ENCODE data around the gene ANKRD33B.
"Not testable (repeated sequence)": the region's sequence is repeated elsewhere in the genome, so short reads cannot be mapped to it uniquely, and the experiment has no call there.

ANKRD33B gene

DNA sequence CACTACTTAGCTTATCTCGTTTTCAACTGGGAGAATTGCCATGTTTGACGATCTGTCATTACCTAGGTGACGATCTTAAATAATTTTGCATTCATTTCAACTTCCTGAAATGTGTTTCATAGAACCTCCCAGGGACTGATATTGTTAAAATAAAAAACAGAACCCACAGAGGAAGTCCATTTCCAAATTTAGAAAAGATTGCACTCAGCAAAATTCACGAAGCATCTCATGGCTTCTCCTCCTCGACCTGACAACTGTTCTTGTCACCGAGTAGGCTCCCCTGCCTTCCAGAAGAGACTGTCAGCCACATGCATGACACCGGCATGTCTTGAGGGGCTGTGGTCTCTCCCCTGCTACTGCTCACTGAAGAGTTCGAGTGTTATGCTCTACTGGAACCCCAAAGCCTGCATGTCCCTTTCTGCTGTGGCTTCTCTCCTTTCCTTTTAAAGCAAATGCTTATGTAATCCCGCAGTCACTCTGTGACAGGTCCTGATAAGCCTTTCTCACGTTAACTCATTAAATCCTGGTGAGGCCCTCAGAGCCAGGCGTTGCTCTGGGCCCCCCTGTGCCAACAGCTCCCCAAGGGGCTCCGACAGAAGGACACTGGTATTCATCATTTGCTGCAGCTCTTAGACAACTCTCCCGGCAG lies 26.8 kb upstream of the ANKRD33B start:
- no peak for DNase-seq (ENCODE audit: low read depth in 2 of 2)

DNA sequence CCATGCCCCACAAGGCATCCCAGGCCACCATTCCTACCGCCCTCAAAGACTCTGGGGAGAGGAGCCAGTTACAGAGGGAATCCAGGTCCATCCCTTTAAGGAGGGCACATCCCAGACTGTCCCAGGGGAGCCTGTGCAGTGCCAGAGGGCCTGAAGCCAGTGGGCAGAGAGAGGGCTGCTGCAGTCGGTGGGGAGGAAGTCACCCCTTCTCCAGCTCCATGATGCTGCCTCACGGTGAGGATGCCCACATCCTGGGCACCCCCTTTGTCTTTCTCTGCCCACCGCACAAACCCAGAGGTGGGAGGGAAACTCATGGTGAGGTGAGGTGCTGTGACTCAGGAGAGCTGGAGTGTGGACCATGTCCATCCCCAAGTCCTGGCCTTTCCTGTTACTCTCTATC lies 26.2 kb upstream of the ANKRD33B start:
- no peak for DNase-seq (ENCODE audit: low read depth in 2 of 2)

DNA sequence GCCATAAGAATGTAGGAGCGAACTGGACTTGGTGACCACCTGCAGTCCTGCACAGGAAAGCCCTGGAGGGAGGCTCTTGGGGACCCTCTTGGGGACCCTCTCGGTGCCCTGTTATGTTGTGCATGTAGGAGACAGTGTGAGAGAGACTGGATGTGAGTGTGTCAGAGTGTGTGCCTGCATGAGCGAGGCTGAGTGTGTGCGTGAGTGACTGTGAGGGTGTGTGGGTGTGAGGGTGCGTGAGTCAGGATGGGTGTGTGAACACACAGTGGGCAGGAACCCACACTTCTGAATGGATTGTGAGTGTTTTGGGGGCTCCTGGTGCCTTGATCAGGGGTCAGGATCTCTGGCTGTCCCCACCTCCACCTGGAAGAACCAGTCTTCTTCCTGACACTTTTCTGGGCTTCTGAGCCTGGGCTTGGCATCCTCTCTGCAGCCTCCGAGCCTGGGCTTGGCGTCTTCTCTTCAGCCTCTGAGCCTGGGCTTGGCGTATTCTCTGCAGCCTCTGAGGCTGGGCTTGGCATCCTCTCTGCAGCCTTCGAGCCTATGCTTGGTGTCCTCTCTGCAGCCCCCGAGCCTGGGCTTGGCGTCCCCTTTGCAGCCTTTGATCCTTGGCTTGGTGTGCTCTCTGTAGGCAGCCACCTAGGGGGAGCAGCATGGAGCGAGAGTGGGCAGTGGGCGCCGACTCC lies 25.6 kb upstream of the ANKRD33B start:
- no peak for DNase-seq (ENCODE audit: low read depth in 2 of 2)

DNA sequence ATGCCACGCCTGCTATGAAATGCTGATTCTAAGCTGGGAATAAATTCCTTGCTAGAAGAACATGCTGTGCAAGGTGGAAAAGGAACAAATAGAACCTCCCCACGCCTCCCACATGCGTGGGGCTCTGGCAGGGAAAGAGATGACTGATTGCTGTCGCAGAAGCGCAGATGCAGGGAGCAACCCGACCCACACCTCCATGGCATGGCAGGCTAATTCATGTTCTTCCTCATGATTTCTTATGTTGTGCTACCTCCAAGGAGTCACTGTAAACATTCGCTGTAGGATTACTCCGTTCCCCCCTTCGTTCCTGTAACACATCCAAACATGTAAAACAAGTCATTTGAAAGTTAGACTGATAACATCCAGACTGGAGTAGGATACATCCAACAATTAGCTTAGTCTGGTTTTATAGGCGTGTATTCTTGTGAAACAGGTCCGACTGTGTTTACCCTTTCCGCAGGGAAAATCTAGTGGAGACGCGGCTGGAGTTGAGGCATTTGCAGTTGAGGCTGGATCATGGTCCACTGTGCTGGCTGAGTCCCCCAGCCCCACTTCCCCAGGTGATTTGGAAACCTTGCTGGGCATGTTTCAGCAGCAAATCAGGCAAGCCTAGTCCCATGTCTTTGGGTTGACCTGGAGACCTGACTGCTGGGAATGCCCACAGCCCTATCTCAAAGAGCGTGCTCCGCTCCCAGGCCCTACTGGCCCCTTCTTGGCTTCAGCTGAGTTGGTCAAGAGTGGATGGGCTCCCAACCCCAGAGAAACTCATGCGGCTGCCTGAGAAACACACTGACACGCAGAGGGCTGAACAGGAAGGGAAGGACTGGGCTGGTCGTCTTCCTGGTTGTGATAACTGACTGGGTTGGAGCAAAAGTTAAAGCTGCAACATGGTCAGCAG lies 24.8 kb upstream of the ANKRD33B start:
- DNase-seq (ENCODE audit: low read depth in 2 of 2), result no peak

DNA sequence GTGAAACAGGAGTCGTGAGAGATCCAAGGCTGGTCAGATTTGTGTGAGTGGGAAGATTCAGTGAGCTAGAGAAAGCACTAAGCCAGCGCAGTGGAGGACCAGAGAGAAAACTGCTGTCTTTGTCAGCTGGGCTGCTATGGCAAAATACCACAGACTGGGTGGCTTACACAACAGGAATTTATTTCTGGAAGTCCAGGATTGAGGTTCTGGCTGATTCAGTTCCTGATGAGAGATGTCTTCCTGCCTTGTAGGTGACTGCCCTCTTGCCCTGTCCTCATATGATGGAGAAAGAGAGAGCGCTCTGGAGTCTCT lies 24.2 kb upstream of the ANKRD33B start:
- no peak for DNase-seq (ENCODE audit: low read depth in 2 of 2)

DNA sequence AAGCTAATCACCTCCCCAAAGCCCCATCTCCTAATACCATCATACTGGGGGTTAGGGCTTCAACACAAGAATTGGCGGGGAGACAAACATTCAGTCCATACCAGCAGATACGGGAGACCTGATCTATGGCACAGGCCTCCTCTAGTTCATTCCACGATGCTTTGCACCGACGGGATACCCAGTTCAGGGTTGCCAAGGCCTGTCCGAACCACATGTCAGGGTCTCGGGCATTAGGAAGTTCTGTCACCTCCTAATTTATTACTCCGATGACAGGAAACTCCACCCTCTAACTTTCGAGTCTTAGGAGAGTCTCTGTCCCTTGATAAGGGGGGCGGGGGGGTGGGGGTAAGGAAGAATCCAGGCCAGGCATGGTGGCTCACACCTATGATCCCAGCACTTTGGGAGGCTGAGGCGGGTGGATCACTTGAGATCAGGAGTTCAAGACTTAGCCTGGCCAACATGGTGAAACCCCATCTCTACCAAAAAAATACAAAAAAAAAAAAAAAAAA lies 23.8 kb upstream of the ANKRD33B start:
- no peak for DNase-seq (ENCODE audit: low read depth in 2 of 2)

DNA sequence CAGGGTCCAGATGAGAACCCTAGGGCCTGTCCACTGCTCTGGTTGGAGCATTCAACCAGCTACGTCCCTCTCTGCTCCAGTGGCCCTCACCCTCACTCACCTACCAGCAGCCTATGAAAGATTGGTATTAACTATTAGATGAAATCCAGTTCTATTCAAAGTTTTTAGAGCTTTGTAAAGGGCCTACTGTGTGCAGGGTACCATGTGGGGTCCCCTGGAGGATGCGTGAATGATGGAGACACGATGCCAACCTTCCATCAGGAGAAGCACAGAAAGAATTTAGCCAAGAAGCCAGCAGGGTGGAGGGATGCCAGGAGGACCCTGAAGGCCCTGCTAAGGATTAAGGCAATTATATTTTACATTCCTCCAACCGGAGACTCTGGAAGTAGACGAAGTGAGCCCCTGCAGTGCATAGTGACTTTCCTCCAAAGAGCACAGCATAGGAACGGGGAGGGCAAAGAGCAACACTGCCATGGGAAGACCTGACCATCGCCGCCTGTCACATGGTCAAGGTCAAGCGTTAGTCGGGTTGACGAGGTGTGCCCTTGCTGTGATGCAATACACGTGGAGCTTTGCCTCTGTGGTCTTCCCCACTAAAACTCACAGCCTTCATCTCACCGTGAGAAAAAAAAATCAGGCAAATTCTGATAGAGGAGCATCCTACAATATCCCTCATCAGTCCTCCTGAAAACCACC lies 22.8 kb upstream of the ANKRD33B start:
- no peak for DNase-seq (ENCODE audit: low read depth in 2 of 2)

DNA sequence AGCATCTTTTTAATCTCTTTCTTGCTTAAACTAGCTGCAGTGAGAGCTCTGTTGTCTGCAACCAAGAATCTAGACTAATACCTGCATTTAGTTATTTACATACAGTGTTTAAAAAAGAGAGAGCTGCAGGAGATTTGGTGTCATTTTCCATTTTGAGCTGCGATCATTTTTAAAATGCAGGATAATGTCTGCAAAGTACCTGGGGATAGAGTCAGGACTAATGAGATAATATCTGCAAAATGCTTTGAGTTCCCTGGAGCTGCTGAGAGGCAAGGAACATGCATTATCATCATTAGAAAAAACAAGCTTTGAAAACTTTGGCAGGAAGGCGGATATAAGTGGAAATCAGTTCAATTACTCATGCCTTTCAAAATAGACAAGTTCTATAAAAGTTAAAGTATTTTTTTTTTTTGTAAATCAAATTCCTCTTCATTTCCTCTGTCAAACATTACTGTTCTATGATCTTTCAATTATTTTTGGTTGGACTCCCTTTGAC lies 21.8 kb upstream of the ANKRD33B start:
- no peak for DNase-seq (ENCODE audit: low read depth in 2 of 2)

DNA sequence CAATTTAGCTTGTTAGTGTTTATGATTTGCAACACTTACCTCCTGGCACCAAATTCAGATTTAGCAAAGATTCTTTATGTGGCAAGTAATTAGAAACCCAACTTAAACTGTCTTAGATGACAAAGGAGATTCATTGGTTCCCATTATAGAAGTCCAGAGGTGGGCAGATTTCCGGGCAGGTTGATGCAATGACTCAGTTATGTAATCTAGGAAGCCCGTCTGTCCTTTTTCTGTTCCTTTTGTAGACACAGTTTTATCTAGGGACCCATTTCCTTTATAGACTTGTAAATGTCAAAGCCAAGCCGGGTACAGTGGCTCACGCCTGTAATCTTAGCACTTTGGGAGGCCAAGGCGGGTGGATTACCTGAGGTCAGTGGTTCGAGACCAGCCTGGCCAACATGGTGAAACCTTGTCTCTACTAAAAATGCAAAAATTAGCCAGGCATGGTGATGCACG lies 20.3 kb upstream of the ANKRD33B start:
- DNase-seq (ENCODE audit: low read depth in 2 of 2), result no peak

DNA sequence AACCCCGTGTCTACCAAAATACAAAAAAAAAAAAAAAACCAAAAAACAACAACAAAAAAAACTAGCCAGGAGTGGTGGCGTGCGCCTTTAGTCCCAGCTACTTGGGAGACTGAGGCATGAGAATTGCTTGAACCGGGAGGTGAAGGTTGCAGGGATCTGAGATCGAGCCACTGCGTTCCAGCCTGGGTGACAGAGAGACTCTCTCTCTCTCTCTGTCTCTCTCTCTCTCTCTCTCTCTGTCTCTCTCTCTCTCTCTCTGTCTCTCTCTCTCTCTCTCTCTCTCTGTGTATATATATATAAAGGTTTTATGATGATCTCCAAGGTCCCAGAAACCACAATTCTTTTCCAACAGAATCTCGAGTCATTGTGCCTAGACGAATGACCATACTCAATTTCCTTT lies 18.8 kb upstream of the ANKRD33B start:
- DNase-seq (ENCODE audit: low read depth in 2 of 2), result no peak

DNA sequence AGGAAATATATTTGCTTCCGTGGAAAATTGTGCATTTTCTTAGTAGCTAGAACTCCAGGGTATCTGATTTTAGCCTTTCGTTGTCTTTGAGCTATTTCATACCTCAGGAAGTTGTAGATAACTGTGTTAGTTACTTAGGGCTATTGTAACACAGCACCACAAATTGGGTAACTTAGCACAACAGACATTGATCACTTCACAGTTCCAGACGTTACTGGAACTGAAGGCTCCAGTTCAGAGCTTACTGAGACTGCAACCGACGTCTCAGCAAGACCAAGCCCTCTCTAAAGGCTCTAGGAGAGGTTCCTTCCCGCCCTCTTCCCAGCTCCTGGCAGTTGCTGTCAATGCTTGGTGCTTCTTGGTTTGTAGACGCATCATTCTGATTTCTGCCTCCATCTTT lies 17.7 kb upstream of the ANKRD33B start:
- DNase-seq (ENCODE audit: low read depth in 2 of 2), result no peak

DNA sequence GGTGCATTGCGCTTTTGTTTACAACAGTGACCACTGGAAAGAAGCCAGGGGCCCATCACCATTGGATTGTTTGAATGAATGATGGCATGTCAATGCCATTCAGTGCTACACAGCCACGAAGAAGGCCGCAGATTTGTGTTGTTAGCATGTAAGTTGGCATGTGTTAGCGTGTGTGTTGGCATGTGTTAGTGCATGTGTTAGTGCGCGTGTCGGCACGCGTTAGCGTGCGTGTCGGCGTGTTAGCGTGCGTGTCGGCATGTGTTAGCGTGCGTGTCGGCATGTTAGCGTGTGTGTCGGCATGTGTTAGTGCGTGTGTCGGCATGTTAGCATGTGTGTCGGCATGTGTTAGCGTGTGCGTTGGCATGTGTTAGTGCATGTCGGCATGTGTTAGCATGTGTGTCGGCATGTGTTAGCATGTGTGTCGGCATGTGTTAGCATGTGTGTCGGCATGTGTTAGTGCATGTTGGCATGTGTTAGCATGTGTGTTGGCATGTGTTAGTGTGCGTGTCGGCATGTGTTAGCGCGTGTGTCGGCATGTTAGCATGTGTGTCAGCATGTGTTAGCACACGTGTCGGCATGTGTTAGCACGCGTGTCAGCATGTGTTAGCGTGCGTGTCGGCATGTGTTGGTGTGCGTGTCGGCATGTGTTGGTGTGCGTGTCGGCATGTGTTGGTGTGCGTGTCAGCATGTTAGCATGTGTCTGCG lies 15.3 kb upstream of the ANKRD33B start:
- DNase-seq (ENCODE audit: low read depth in 2 of 2), result no peak

DNA sequence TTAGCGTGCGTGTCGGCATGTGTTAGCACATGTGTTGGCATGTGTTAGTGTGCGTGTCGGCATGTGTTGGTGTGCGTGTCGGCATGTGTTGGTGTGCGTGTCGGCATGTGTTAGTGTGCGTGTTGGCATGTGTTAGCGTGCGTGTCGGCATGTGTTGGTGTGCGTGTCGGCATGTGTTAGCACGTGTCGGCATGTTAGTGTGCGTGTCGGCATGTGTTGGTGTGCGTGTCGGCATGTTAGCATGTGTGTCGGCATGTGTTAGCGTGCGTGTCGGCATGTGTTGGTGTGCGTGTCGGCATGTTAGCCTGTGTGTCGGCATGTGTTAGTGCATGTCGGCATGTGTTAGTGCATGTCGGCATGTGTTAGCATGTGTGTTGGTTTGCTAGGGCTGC lies 14.8 kb upstream of the ANKRD33B start:
- not testable (repeated sequence) for DNase-seq (ENCODE audit: low read depth in 2 of 2)

DNA sequence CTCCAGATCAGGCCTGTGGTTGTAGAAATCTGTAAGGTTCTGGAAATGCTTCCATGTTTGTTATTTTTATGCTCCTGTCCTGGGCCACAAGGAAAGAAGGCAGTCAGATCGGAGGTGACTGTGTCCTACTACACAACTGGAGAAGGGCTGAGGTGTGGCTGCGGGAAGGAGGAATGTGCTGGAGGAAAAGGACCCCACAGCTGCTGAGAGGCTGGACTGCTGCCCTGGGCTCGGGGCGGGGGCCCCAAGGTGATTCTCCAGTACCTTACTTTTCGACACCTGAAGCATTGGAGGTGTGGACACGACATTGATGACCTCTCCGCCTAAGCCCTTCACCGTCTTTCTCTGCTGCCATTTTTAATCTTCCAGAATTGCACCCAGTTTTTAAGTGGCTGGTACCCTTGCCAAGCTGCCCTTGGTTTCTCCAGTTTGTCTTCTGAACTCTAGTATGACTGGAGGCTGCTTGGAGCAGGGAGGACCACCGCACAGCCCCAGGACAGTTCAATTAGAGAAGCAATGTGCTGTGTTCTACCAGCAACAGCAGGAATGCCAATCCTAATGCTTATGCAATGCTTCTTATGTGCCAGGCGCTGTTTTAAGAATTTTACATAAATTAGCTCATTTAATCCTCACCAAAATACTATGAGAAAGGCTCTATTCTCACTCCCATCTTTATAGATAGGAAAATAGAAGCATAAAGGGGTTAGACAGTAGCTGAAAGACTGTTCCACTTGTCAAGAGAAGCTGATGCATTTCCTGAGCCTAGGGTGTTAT lies 13.5 kb upstream of the ANKRD33B start:
- no peak for DNase-seq (ENCODE audit: low read depth in 2 of 2)

DNA sequence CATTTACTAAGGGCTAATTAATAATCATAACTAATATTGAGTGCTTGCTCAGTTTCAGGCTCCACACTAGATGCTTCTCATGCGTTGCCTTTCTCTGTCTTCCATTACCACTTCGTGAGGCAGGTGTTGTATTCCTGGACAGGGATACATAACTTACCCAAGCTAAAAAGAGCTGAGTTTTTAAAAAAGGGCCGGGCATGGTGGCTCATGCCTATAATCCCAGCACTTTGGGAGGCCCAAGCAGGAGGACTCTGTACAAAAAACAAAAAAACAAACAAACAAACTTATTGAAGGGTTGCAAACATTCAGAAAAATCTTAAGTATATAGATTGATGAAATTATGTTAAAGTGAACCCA lies 12.1 kb upstream of the ANKRD33B start:
- no peak for DNase-seq (ENCODE audit: low read depth in 2 of 2)

DNA sequence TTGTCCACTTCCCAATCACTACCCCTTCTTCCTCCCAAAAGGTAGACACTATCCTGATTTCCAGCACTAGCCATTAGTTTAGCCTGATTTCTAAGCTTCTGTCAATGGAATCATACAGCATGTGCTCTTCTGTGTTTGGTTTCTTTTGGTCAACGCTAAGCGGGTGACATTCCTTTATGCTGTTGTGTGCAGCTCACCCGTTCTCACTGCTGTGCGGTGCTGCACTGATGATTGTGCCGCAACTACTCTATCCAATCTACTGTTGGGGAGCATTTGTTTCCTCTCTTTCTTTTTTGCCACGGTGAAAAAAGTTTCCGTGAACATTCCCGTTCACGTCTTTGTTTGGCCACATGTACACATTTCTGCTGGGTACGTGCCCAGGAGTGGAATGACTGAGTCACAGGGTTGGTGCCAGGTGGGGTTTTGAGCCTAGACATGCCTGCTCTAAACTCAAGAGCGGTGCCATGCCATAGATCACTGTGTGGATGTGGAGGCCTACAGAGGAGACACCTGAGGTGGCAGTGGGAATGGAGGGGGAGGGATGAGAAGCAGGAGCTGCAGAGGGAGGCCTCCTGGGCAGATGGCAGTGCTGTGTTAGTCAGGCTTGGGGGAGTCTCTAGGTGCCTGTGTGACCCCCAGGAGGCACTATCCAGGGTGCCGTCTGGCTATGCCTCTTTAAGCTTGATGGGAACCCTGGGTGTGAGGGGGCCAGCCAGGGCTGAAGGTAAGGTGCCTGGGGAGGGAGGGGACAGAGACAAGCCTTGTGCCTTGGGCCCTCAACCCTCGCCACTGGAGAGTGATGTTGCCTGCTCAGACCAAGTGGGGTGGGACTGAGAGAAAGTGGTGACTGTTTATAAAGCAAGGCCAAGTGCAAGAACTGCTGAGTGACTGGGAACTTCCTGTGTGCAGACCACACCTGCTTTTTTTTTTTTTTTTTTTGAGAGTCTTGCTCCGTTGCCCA lies 11.4 kb upstream of the ANKRD33B start:
- DNase-seq (ENCODE audit: low read depth in 2 of 2), result no peak

DNA sequence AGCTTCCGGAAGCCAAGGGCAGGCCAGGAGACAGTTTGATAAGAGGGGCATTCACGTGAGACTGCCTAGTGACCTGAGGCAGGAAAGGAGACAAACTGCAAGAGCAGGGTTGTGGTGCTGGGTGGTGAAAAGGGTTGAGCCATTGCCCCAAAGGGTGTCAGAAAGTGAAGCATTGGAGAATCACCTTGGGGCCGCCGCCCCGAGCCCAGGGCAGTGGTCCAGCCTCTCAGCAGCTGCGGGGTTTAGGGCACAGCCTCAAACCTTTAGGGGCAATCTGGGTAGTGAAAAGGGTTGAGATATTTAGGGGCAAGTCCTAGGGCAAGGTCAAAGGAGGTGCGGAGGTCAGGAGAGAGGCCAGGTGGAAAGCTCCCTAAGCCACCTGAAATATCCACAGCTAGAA lies 10.4 kb upstream of the ANKRD33B start:
- no peak for DNase-seq (ENCODE audit: low read depth in 2 of 2)

DNA sequence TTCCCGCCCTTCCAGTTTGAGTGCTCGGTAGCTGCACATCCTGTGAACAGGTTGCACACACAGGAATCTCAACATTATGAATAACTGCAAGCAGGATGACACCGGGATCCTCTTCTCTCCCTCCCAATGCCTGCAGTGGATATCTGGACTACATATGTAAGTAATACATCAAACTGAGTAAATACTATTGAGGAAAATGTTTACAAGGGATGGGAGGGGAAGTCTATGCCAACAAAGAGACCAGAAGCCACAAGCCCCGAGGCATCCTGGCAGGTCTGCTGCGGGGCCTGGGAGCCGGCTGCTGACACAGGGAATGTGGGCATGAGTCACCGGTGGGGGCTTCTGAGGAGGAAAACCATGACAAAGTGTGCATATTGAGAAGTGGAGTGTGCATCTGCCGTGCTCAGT lies 8.6 kb upstream of the ANKRD33B start:
- no peak for DNase-seq (ENCODE audit: low read depth in 2 of 2)

DNA sequence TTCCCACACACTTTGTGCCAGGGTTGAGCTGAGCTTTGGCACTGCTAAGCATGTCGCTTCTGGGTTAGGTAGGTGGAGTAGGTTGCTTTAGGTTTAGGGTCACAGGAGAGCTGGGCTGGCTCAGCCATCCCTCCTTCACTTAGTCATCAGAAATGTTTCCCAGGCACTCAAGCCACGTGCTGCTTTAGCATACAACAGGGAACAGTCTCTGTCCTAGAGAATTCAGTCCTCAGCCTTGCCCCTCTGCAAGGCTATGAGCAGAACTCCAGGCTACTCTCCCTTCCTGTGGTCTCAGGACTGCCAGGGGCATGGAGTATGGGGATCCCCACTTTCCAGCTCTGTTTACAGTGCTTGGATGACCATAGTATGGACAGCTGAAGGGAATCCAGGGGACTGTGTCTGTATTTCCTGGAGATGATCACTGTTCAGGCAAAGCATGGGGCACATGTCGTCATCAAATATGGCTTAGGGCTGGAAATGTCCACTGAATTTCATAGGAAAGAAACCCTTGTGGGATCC lies 7.5 kb upstream of the ANKRD33B start:
- no peak for DNase-seq (ENCODE audit: low read depth in 2 of 2)
